WI38 (cell line): ENCODE data around the gene KLF6.

Experiments
- H3K4me3 ChIP-seq: 2 replicates; pipeline ENCODE4 v1.5.1; 2011; ENCODE audit warnings: low read depth, mild to moderate bottlenecking, control low read depth, low read length
- CTCF ChIP-seq: IDR thresholded peaks from 2 replicates; pipeline ENCODE4 v1.5.1; 2012; ENCODE audit warnings: low read depth, mild to moderate bottlenecking, control low read depth, low read length

The KLF6 gene

GRCh38 chr10:3805201-3805790, 20.3 kb upstream of the KLF6 start:
- TF ChIP-seq CTCF = no peak
- H3K4me3 ChIP-seq = no peak overlapping the region

- TF ChIP-seq CTCF = no peak
- H3K4me3 ChIP-seq = no peak overlapping the region
Measured at GRCh38 chr10:3803927-3804741, 19.1 kb upstream of the KLF6 start.

GRCh38 chr10:3803295-3803926, 18.4 kb upstream of the KLF6 start:
- no peak for TF ChIP-seq CTCF
- H3K4me3 ChIP-seq = no peak overlapping the region

GRCh38 chr10:3802526-3803265, 17.7 kb upstream of the KLF6 start:
- H3K4me3 ChIP-seq = no peak overlapping the region
- no peak for TF ChIP-seq CTCF

GRCh38 chr10:3801558-3802192, 16.7 kb upstream of the KLF6 start:
- H3K4me3 ChIP-seq = no peak overlapping the region
- no peak for TF ChIP-seq CTCF

- H3K4me3 ChIP-seq = no peak overlapping the region
- no peak for TF ChIP-seq CTCF
Measured at GRCh38 chr10:3800586-3800985, 15.6 kb upstream of the KLF6 start.
